ENCODE measurements around the gene MMS22L. TPM values are rescaled to one million over a fixed set of nuclear protein-coding genes. Genes with fewer than 3 reads are reported as not detected.

Gene MMS22L
- total and polyA plus RNA-seq, 10 of the 15 experiments (the other 5 are each of a cell fraction or from before 2014, with no cell fraction given) = 5.0 to 33.9 (median 18.7) TPM

GRCh38 chr6:97312241-97312640, 29.2 kb upstream of the MMS22L start:
- CTCF ChIA-PET = no interaction called here
- Histone ChIP-seq H3K36me3 (ENCODE audit: control insufficient read depth in 2 of 2, insufficient read depth in 2 of 2, low read length in 1 of 2) (no peaks in the 10 kb centered on the region), H3K4me3 (no peak overlapping the region), H4K20me1 (ENCODE audit: control insufficient read depth, insufficient read depth) (no peaks in the 10 kb centered on the region), H3K79me2 (ENCODE audit: control insufficient read depth, insufficient read depth, low read length) (no peaks in the 10 kb centered on the region), H2AFZ (ENCODE audit: control insufficient read depth, low read depth, low read length) (no peak overlapping the region), H3K4me1 (ENCODE audit: control insufficient read depth, insufficient read depth, low read length) (no peaks in the 10 kb centered on the region), H3K9me3 (replicated peaks; ENCODE audit: control insufficient read depth, insufficient read depth, low read length) (no peaks in the 10 kb centered on the region), H3K4me2 (ENCODE audit: control insufficient read depth, insufficient read depth) (no peak overlapping the region), H3K27me3 (replicated peaks in 1 of 2; ENCODE audit: control insufficient read depth in 2 of 2, insufficient read depth in 2 of 2, low read length in 1 of 2) (no peaks in the 10 kb centered on the region), H3K27ac (ENCODE audit: control insufficient read depth, insufficient read depth) (no peak overlapping the region), H3K9ac (ENCODE audit: control insufficient read depth, insufficient read depth, low read length) (no peak overlapping the region)
- intact Hi-C loops (cut with micrococcal nuclease; ENCODE audit: unreplicated experiment) = no loop called here
- TF ChIP-seq ETV6 (conservative IDR thresholded peaks at IDR 0.05 in 1 of 2, IDR thresholded peaks at IDR 0.05 in 1 of 2; ENCODE audit: borderline replicate concordance in 1 of 2, low read depth in 1 of 2) (no peak), NFYB (IDR thresholded peaks at IDR 0.05; ENCODE audit: insufficient read depth, low read depth, low read length) (no peak), ESRRA (IDR thresholded peaks at IDR 0.05; ENCODE audit: low read length) (no peak), SIN3A (IDR thresholded peaks at IDR 0.05; ENCODE audit: low read depth, low read length) (no peak), BACH1 (IDR thresholded peaks at IDR 0.05; ENCODE audit: borderline replicate concordance) (no peak), STAT1 (conservative IDR thresholded peaks at IDR 0.05) (no peak), SMC3 (IDR thresholded peaks at IDR 0.05; ENCODE audit: borderline replicate concordance, low read length) (no peak), ZNF24 (IDR thresholded peaks at IDR 0.05) (no peak), RFX5 (IDR thresholded peaks at IDR 0.05; ENCODE audit: low read depth, low read length) (no peak), NBN (IDR thresholded peaks at IDR 0.05) (no peak), SMARCA5 (IDR thresholded peaks at IDR 0.05) (no peak), CHD2 (IDR thresholded peaks at IDR 0.05; ENCODE audit: borderline replicate concordance, low read depth, low read length) (no peak), CBX3 (IDR thresholded peaks at IDR 0.05; ENCODE audit: borderline replicate concordance, low read depth) (no peak), NRF1 (conservative IDR thresholded peaks at IDR 0.05; ENCODE audit: low read depth, low read length) (no peak), RB1 (IDR thresholded peaks at IDR 0.05; ENCODE audit: borderline replicate concordance) (no peak), MYB (IDR thresholded peaks at IDR 0.05; ENCODE audit: borderline replicate concordance, low read depth, low read length) (no peak), TBL1XR1 (IDR thresholded peaks at IDR 0.05; ENCODE audit: low read depth, low read length) (no peak)
- FAIRE-seq (no peak), ATAC-seq (no peak), DNase-seq (ENCODE audit: low read depth, low spot score) (no peak)
- 4% methylated on average over 1 of the region's 1 CpG for WGBS (ENCODE audit: insufficient coverage, insufficient replicate concordance, low lambda C conversion rate, missing lambda C conversion rate)
- SMC1A ChIA-PET (ENCODE audit: uncharacterized antibody, unreplicated experiment) = no interaction called here
- BruUV-seq (replicated peaks) = no TSS peak
- RAD21 ChIA-PET (ENCODE audit: unreplicated experiment) = no interaction called here
- in situ Hi-C loops (cut with MboI) = no loop called here
- POLR2A ChIA-PET = no interaction called here
